Epidermal melanocyte (primary cell): Measurements from ENCODE around the gene METAP1.
"Not testable (repeated sequence)": the region's sequence is repeated elsewhere in the genome, so short reads cannot be mapped to it uniquely, and the experiment has no call there.

ENCODE experiments used
- DNase-seq: peaks from one replicate; pipeline ENCODE4 v3.0.0; 2011; ENCODE audit warnings: low spot score; ENCODE audit not compliant: insufficient read length

METAP1 gene

GRCh38 chr4:99054428-99054994 lies 59.0 kb downstream of the METAP1 start:
- DNase-seq = no peak

- DNase-seq = no peak
These were observed 62.7 kb downstream of the METAP1 start for GRCh38 chr4:99058228-99058627.

- no peak for DNase-seq
These were observed 64.0 kb downstream of the METAP1 start for GRCh38 chr4:99059550-99059949.

- no peak for DNase-seq
These were observed 65.7 kb downstream of the METAP1 start for GRCh38 chr4:99061048-99061700.

GRCh38 chr4:99062120-99062519 lies 66.6 kb downstream of the METAP1 start:
- DNase-seq = no peak

- DNase-seq = not testable (repeated sequence)
These were observed 70.0 kb downstream of the METAP1 start for GRCh38 chr4:99065521-99065920.

- DNase-seq = no peak
These were observed 72.1 kb downstream of the METAP1 start for GRCh38 chr4:99067617-99068016.

- no peak for DNase-seq
These were observed 75.6 kb downstream of the METAP1 start for GRCh38 chr4:99071159-99071558.

GRCh38 chr4:99074816-99075215 lies 79.3 kb downstream of the METAP1 start:
- DNase-seq = no peak

GRCh38 chr4:99076292-99076976 lies 80.9 kb downstream of the METAP1 start:
- DNase-seq = no peak

GRCh38 chr4:99077177-99077576 lies 81.7 kb downstream of the METAP1 start:
- no peak for DNase-seq

GRCh38 chr4:99078336-99078735 lies 82.8 kb downstream of the METAP1 start:
- no peak for DNase-seq

GRCh38 chr4:99078931-99079624 lies 83.6 kb downstream of the METAP1 start:
- no peak for DNase-seq

GRCh38 chr4:99079625-99080295 lies 84.2 kb downstream of the METAP1 start:
- no peak for DNase-seq

GRCh38 chr4:99080869-99081268 lies 85.3 kb downstream of the METAP1 start:
- not testable (repeated sequence) for DNase-seq

GRCh38 chr4:99082192-99082591 lies 86.7 kb downstream of the METAP1 start:
- no peak for DNase-seq

GRCh38 chr4:99084595-99084994 lies 89.1 kb downstream of the METAP1 start:
- DNase-seq = no peak

GRCh38 chr4:99088023-99088449 lies 92.5 kb downstream of the METAP1 start:
- peak; percentile 57 for DNase-seq

GRCh38 chr4:99088481-99089365 lies 93.2 kb downstream of the METAP1 start, which contains the start of gene ADH5:
TSS of gene ADH5 (minus strand) at chr4:99088788. CDS start at chr4:99088700, 88 bp downstream.
- peak; percentile 73 for DNase-seq

GRCh38 chr4:99090481-99091215 lies 95.1 kb downstream of the METAP1 start:
- DNase-seq = no peak
